ENCODE data around the gene GAS1. TPM values are rescaled to one million over a fixed set of nuclear protein-coding genes. Genes with fewer than 3 reads are reported as not detected.

The GAS1 gene
- total and polyA plus RNA-seq, 2 of the 4 experiments (the other 2 are of a cell fraction): 1.8 to 2.2 TPM

DNA sequence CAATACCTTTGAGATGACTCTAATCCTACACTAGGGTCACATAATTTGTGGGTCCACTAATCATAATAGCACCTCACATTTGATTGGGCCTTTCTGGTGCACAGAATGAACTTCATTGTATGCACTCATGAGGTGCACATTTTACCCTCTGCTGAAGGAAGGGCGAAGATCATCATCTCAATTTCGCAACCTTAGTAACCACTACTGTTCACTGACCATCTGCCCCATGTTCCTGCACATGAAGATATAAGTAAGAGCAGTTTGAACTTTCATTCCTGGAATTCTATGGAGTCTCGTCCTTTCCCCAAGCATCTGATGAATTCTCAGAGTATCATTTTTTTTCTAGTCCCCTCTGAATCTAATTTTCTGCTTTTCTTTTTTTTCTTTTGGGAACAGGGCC, 21.2 kb downstream of the GAS1 start:
- Histone ChIP-seq H3K23ac (ENCODE audit: low read depth, low read length) (no peak overlapping the region), H3K79me1 (ENCODE audit: low read depth in 1 of 2, low read length in 2 of 2) (no peaks in the 10 kb centered on the region), H4K20me1 (ENCODE audit: insufficient read depth, low read length) (no peaks in the 10 kb centered on the region), H3K27me3 (ENCODE audit: control insufficient read depth, insufficient read depth, low read length) (peaks cover 3% of the 10 kb centered on the region; the same call in 1 of the 2 replicates), H3K4me1 (ENCODE audit: control insufficient read depth, insufficient read depth, low read length) (peaks cover 6% of the 10 kb centered on the region; the same call in 1 of the 2 replicates), H2BK5ac (ENCODE audit: low read depth, low read length, poor library complexity, severe bottlenecking) (no peak overlapping the region), H2AK5ac (ENCODE audit: low read depth, low read length) (no peak overlapping the region; the same call in 1 of the 2 replicates), H3K27ac (ENCODE audit: insufficient read depth, low read length) (no peak overlapping the region; the same call in 1 of the 2 replicates), H4K91ac (ENCODE audit: insufficient read depth, low read depth, low read length) (no peak overlapping the region), H4K8ac (ENCODE audit: low read depth in 2 of 2, low read length in 2 of 2) (no peak overlapping the region), H3K36me3 (ENCODE audit: control insufficient read depth, insufficient read depth, low read length) (no peaks in the 10 kb centered on the region), H4K5ac (ENCODE audit: low read depth, low read length) (no peak overlapping the region; the same call in 1 of the 2 replicates), H3K4me2 (ENCODE audit: low read depth, low read length) (no peak overlapping the region; the same call in 1 of the 2 replicates), H3K56ac (ENCODE audit: extremely low read depth, insufficient read depth, low read length) (no peak overlapping the region), H2BK120ac (ENCODE audit: low read depth, low read length) (no peak overlapping the region), H3K9me3 (ENCODE audit: control insufficient read depth, insufficient read depth, low read length) (peaks cover 1% of the 10 kb centered on the region; the same call in 1 of the 2 replicates), H3K14ac (replicated peaks; ENCODE audit: low read depth, low read length) (0 out of 2 replicates have a peak overlapping the region, but pooled peaks have one; percentile 0), H2AFZ (replicated peaks; ENCODE audit: low read length, poor library complexity) (no peak overlapping the region), H2BK20ac (ENCODE audit: low read depth, low read length) (no peak overlapping the region), H3K9me1 (ENCODE audit: insufficient read depth, low read length) (no peaks in the 10 kb centered on the region), H3K4me3 (ENCODE audit: insufficient read depth, low read depth, low read length) (no peak overlapping the region), H3K4ac (ENCODE audit: low read depth, low read length) (peak overlapping the region; percentile 3; the same call in 1 of the 2 replicates), H3K9ac (ENCODE audit: low read depth, low read length) (no peak overlapping the region), H2AK9ac (replicated peaks; ENCODE audit: low read depth, low read length, poor library complexity) (no peak overlapping the region), H2BK15ac (ENCODE audit: low read depth, low read length) (no peak overlapping the region), H3K18ac (ENCODE audit: low read depth, low read length) (0 out of 2 replicates have a peak overlapping the region, but pooled peaks have one; percentile 26)
- DNase-seq (peak; percentile 8), ATAC-seq (ENCODE audit: low read depth) (peak; percentile 66)
- no CpG with 5 or more reads among the region's 3 CpGs for WGBS, 2 experiments (ENCODE audit: extremely low coverage in 2 of 2, insufficient read length in 1 of 2)
- intact Hi-C loops (cut with micrococcal nuclease) (no loop called here), in situ Hi-C loops (cut with MboI; ENCODE audit: low sequenced_read_pairs) (loop anchor here (25.0 kb wide), 1 partner anchor 289 kb away; no protein-coding TSS in a partner anchor), dilution Hi-C loops (cut with HindIII; ENCODE audit: low sequenced_read_pairs, unreplicated experiment) (no loop called here)
- ChIA-PET CTCF (interaction anchor here (1.0 kb wide), 1 partner anchor 8 kb away, joined by 7 read pairs; no protein-coding TSS in a partner anchor), POLR2A (ENCODE audit: unreplicated experiment) (no interaction called here)
- no TSS peak for BruUV-seq (replicated peaks)
- TF ChIP-seq CEBPB (IDR thresholded peaks at IDR 0.05; ENCODE audit: low read depth, low read length) (peak; percentile 78), RFX5 (IDR thresholded peaks at IDR 0.05; ENCODE audit: low read depth, low read length) (no peak)

All from IMR-90 (cell line).